Kidney (tissue), 14 donors: ENCODE measurements around the gene SLC12A4. TPM values are rescaled to one million over a fixed set of nuclear protein-coding genes. Genes with fewer than 3 reads are reported as not detected.
"Not testable (repeated sequence)": the region's sequence is repeated elsewhere in the genome, so short reads cannot be mapped to it uniquely, and the experiment has no call there.

Experiments used
- DNase-seq, 5 donors: peaks; one replicate each; pipeline ENCODE4 v3.0.0-alpha.2; 2013 to 2020
- FAIRE-seq: peaks from 2 replicates; lab custom pipeline; 2012; peaks lifted over from hg19 to GRCh38; lab: Jason Lieb, UNC
- H3K27ac ChIP-seq, 2 donors: one replicate each; pipeline ENCODE4 v1.7.0; 2013; ENCODE audit warnings: low read depth in 2 of 2, low read length in 2 of 2, inconsistent platforms in 1 of 2
- H3K27me3 ChIP-seq: one replicate; pipeline ENCODE4 v1.7.1; 2013; ENCODE audit warnings: low read length, inconsistent platforms; ENCODE audit not compliant: control insufficient read depth, insufficient read depth
- H3K36me3 ChIP-seq, 3 donors: one replicate each; pipeline versions ENCODE4 v1.7.0 to v1.7.1; 2013; ENCODE audit warnings: low read length in 3 of 3, control low read depth in 1 of 3, inconsistent platforms in 1 of 3; ENCODE audit not compliant: insufficient read depth in 3 of 3, control insufficient read depth in 2 of 3
- H3K4me1 ChIP-seq, 3 donors: one replicate each; pipeline versions ENCODE4 v1.7.0 to v1.7.1; 2013; ENCODE audit warnings: low read length in 3 of 3, inconsistent platforms in 1 of 3, low read depth in 1 of 3; ENCODE audit not compliant: control insufficient read depth in 2 of 3, insufficient read depth in 2 of 3
- H3K4me3 ChIP-seq, 3 donors: one replicate each; pipeline versions ENCODE4 v1.7.0 to v1.8.1; 2013; ENCODE audit warnings: low read length in 3 of 3, control low read depth in 1 of 3, inconsistent platforms in 1 of 3
- H3K9ac ChIP-seq, 3 donors: one replicate each; pipeline versions ENCODE4 v1.7.0 to v1.7.1; 2013; ENCODE audit warnings: low read length in 3 of 3, control low read depth in 1 of 3, inconsistent platforms in 1 of 3
- H3K9me3 ChIP-seq, 3 donors: one replicate each; pipeline versions ENCODE4 v1.7.0 to v1.7.1; 2013; ENCODE audit warnings: low read length in 3 of 3, control low read depth in 1 of 3, inconsistent platforms in 1 of 3; ENCODE audit not compliant: control insufficient read depth in 2 of 3, insufficient read depth in 1 of 3
- CTCF ChIP-seq: IDR thresholded peaks from 3 replicates; pipeline ENCODE4 v1.5.1; 2012; ENCODE audit warnings: mild to moderate bottlenecking, moderate library complexity, borderline replicate concordance; ENCODE audit not compliant: insufficient read depth; ENCODE audit errors: extremely low read depth
- intact Hi-C: fragments of 100-400 bp; cut with DNase I; formaldehyde crosslinking; loops from one replicate; pipeline ENCODE4 v1.11.1; 2022
- polyA plus RNA-seq: library from polyadenylated mRNA; stranded (reverse); fragments of 350-450 nt; fragmentation: Illumina TruSeq; extraction: RNeasy Lipid Tissue Mini Kit (QIAGEN cat#74804); gene quantifications from one replicate; pipeline ENCODE4 v1.2.3, GENCODE V29; 2014; ENCODE audit warnings: low read depth, low replicate concordance; ENCODE audit not compliant: insufficient read depth
- total RNA-seq: library from RNA; stranded (reverse); fragmentation: NEBNext Ultra II Directional; extraction: Animal tissue kit (Norgen Biotek cat#: 25700); gene quantifications from one replicate; pipeline ENCODE4 v1.2.1, GENCODE V29; 2021
- donor health status: control.
- donor health status: control.
- donor health status: control.
- donor health status: control.
- donor health status: control.
- donor health status: DM: yes; HTN: yes; CAD: no.
- donor health status: Normal renal cell carcinoma (clear cell type).

The SLC12A4 gene
- total and polyA plus RNA-seq, 2 donors from 2014 or later, result 16.7 to 66.2 TPM

- TF ChIP-seq CTCF, result no peak
- DNase-seq (no peak), FAIRE-seq (no peak)
- Histone ChIP-seq H3K4me1 (peaks cover 0 to 13% (median 5%) of the 10 kb centered on the region in 3 donors), H3K27ac (no peak overlapping the region), H3K9ac (no peak overlapping the region), H3K4me3 (no peak overlapping the region), H3K9me3 (no peaks in the 10 kb centered on the region), H3K36me3 (no peaks in the 10 kb centered on the region), H3K27me3 (no peaks in the 10 kb centered on the region)
- intact Hi-C loops, result no loop called here
These were observed 28.2 kb upstream of the SLC12A4 start for GRCh38 chr16:67996666-67997065.

- FAIRE-seq (no peak), DNase-seq (no peak)
- intact Hi-C loops, result no loop called here
- no peaks in the 10 kb centered on the region for H3K27me3 ChIP-seq
- peaks cover 0 to 13% (median 5%) of the 10 kb centered on the region in 3 donors for H3K4me1 ChIP-seq
- no peaks in the 10 kb centered on the region for H3K9me3 ChIP-seq
- H3K9ac ChIP-seq, result no peak overlapping the region
- no peak for TF ChIP-seq CTCF
- no peak overlapping the region for H3K27ac ChIP-seq
- H3K4me3 ChIP-seq, result no peak overlapping the region
- no peaks in the 10 kb centered on the region for H3K36me3 ChIP-seq
These were observed 27.0 kb upstream of the SLC12A4 start for GRCh38 chr16:67995423-67995822.

GRCh38 chr16:67994040-67994408 lies 25.6 kb upstream of the SLC12A4 start:
- DNase-seq, H3K9ac ChIP-seq, H3K27me3 ChIP-seq, H3K9me3 ChIP-seq, intact Hi-C loops, FAIRE-seq, H3K4me1 ChIP-seq, H3K36me3 ChIP-seq, H3K4me3 ChIP-seq: not testable (repeated sequence)
- H3K27ac ChIP-seq, result peak overlapping the region; percentile 43 to 53

GRCh38 chr16:67993207-67994039 lies 25.0 kb upstream of the SLC12A4 start:
- H3K36me3 ChIP-seq, result no peaks in the 10 kb centered on the region
- FAIRE-seq, result no peak
- intact Hi-C loops, result no loop called here

More at GRCh38 chr16:67993207-67994039, 25.0 kb upstream of the SLC12A4 start:
- Histone ChIP-seq H3K9me3 (no peaks in the 10 kb centered on the region), H3K4me3 (peak overlapping the region in 1 of 3 donors; percentile 47), H3K9ac (peak overlapping the region in 2 of 3 donors; percentile 22 to 34), H3K27me3 (no peaks in the 10 kb centered on the region), H3K4me1 (peaks cover 0 to 10% (median 0%) of the 10 kb centered on the region in 3 donors), H3K27ac (peak overlapping the region; percentile 43 to 53)
- TF ChIP-seq CTCF, result peak; percentile 94
- DNase-seq, result peak; percentile 72 to 93 (median 85)
